ENCODE measurements around the gene TP53BP2. TPM values are rescaled to one million over a fixed set of nuclear protein-coding genes. Genes with fewer than 3 reads are reported as not detected.

The TP53BP2 gene
- total and polyA plus RNA-seq, 5 donors = 9.8 to 29.7 (median 29.5) TPM

GRCh38 chr1:223774134-223774814 is 71.5 kb downstream of the TP53BP2 start:
- 87% methylated on average over 6 of the region's 6 CpGs for WGBS
- Histone ChIP-seq H3K4me3 (ENCODE audit: low read length) (no peak overlapping the region), H3K27me3 (ENCODE audit: control insufficient read depth, insufficient read depth) (no peaks in the 10 kb centered on the region), H3K9me3 (ENCODE audit: control insufficient read depth, low read length) (no peaks in the 10 kb centered on the region), H3K27ac (ENCODE audit: low read length) (no peak overlapping the region), H3K4me1 (ENCODE audit: control insufficient read depth, insufficient read depth, low read length) (peaks cover 14% of the 10 kb centered on the region)
- DNase-seq (no peak), ATAC-seq (no peak)
- intact Hi-C loops (cut with DNase I) = no loop called here

GRCh38 chr1:223772771-223773160 is 73.0 kb downstream of the TP53BP2 start:
- H3K27me3 ChIP-seq (ENCODE audit: control insufficient read depth, insufficient read depth) = no peaks in the 10 kb centered on the region
- intact Hi-C loops (cut with DNase I) = no loop called here
- peaks cover 14% of the 10 kb centered on the region for H3K4me1 ChIP-seq (ENCODE audit: control insufficient read depth, insufficient read depth, low read length)
- WGBS = 69% methylated on average over 5 of the region's 5 CpGs
- ATAC-seq (no peak), DNase-seq (no peak)
- H3K27ac ChIP-seq (ENCODE audit: low read length) = peak overlapping the region; percentile 11
- no peaks in the 10 kb centered on the region for H3K9me3 ChIP-seq (ENCODE audit: control insufficient read depth, low read length)
- no peak overlapping the region for H3K4me3 ChIP-seq (ENCODE audit: low read length)

- H3K27me3 ChIP-seq (ENCODE audit: control insufficient read depth, insufficient read depth) = no peaks in the 10 kb centered on the region
- DNase-seq = peak; percentile 78 to 90 (median 79)
- no peaks in the 10 kb centered on the region for H3K9me3 ChIP-seq (ENCODE audit: control insufficient read depth, low read length)
- peak overlapping the region; percentile 71 for H3K27ac ChIP-seq (ENCODE audit: low read length)
- no peak overlapping the region for H3K4me3 ChIP-seq (ENCODE audit: low read length)
- intact Hi-C loops (cut with DNase I) = no loop called here
- 22% methylated on average over 16 of the region's 16 CpGs for WGBS
- ATAC-seq = peak; percentile 91 to 93
- H3K4me1 ChIP-seq (ENCODE audit: control insufficient read depth, insufficient read depth, low read length) = peaks cover 14% of the 10 kb centered on the region
These were observed 73.7 kb downstream of the TP53BP2 start for GRCh38 chr1:223771814-223772770.

- Histone ChIP-seq H3K9me3 (ENCODE audit: control insufficient read depth, low read length) (no peaks in the 10 kb centered on the region), H3K4me1 (ENCODE audit: control insufficient read depth, insufficient read depth, low read length) (peaks cover 13% of the 10 kb centered on the region), H3K4me3 (ENCODE audit: low read length) (no peak overlapping the region), H3K27me3 (ENCODE audit: control insufficient read depth, insufficient read depth) (no peaks in the 10 kb centered on the region), H3K27ac (ENCODE audit: low read length) (peak overlapping the region; percentile 71)
- intact Hi-C loops (cut with DNase I) = no loop called here
- 59% methylated on average over 2 of the region's 2 CpGs for WGBS
- ATAC-seq (no peak), DNase-seq (no peak)
These were observed 74.3 kb downstream of the TP53BP2 start for GRCh38 chr1:223771469-223771813.

- Histone ChIP-seq H3K4me1 (ENCODE audit: control insufficient read depth, insufficient read depth, low read length) (peaks cover 10% of the 10 kb centered on the region), H3K9me3 (ENCODE audit: control insufficient read depth, low read length) (no peaks in the 10 kb centered on the region), H3K27me3 (ENCODE audit: control insufficient read depth, insufficient read depth) (no peaks in the 10 kb centered on the region), H3K27ac (ENCODE audit: low read length) (peak overlapping the region; percentile 71), H3K4me3 (ENCODE audit: low read length) (no peak overlapping the region)
- ATAC-seq (peak in 1 of 2 donors; percentile 4), DNase-seq (no peak)
- intact Hi-C loops (cut with DNase I) = no loop called here
- WGBS = 88% methylated on average over 9 of the region's 9 CpGs
These were observed 75.0 kb downstream of the TP53BP2 start for GRCh38 chr1:223770621-223771315.

GRCh38 chr1:223765719-223766340 is 79.9 kb downstream of the TP53BP2 start:
- 75% methylated on average over 7 of the region's 7 CpGs for WGBS
- H3K4me3 ChIP-seq (ENCODE audit: low read length) = no peak overlapping the region
- ATAC-seq (no peak), DNase-seq (no peak)
- peaks cover 3% of the 10 kb centered on the region for H3K4me1 ChIP-seq (ENCODE audit: control insufficient read depth, insufficient read depth, low read length)
- H3K9me3 ChIP-seq (ENCODE audit: control insufficient read depth, low read length) = no peaks in the 10 kb centered on the region
- H3K27ac ChIP-seq (ENCODE audit: low read length) = peak overlapping the region; percentile 70
- no peaks in the 10 kb centered on the region for H3K27me3 ChIP-seq (ENCODE audit: control insufficient read depth, insufficient read depth)
- intact Hi-C loops (cut with DNase I) = no loop called here

GRCh38 chr1:223765036-223765718 is 80.6 kb downstream of the TP53BP2 start:
- H3K9me3 ChIP-seq (ENCODE audit: control insufficient read depth, low read length) = no peaks in the 10 kb centered on the region
- WGBS = 58% methylated on average over 9 of the region's 9 CpGs
- DNase-seq = peak; percentile 67 to 89 (median 85)

GRCh38 chr1:223763881-223764280 is 81.9 kb downstream of the TP53BP2 start:
- Histone ChIP-seq H3K4me1 (ENCODE audit: control insufficient read depth, insufficient read depth, low read length) (no peaks in the 10 kb centered on the region), H3K27me3 (ENCODE audit: control insufficient read depth, insufficient read depth) (no peaks in the 10 kb centered on the region), H3K4me3 (ENCODE audit: low read length) (no peak overlapping the region), H3K9me3 (ENCODE audit: control insufficient read depth, low read length) (no peaks in the 10 kb centered on the region), H3K27ac (ENCODE audit: low read length) (no peak overlapping the region)
- intact Hi-C loops (cut with DNase I) = no loop called here
- ATAC-seq = no peak
- no peak for DNase-seq
- WGBS = 95% methylated on average over 5 of the region's 5 CpGs

More at GRCh38 chr1:223765036-223765718, 80.6 kb downstream of the TP53BP2 start:
- ATAC-seq = peak; percentile 92 to 93
- no peaks in the 10 kb centered on the region for H3K4me1 ChIP-seq (ENCODE audit: control insufficient read depth, insufficient read depth, low read length)
- intact Hi-C loops (cut with DNase I) = no loop called here
- no peaks in the 10 kb centered on the region for H3K27me3 ChIP-seq (ENCODE audit: control insufficient read depth, insufficient read depth)
- H3K27ac ChIP-seq (ENCODE audit: low read length) = peak overlapping the region; percentile 70
- no peak overlapping the region for H3K4me3 ChIP-seq (ENCODE audit: low read length)

- Histone ChIP-seq H3K27me3 (ENCODE audit: control insufficient read depth, insufficient read depth) (no peaks in the 10 kb centered on the region), H3K27ac (ENCODE audit: low read length) (no peak overlapping the region), H3K4me3 (ENCODE audit: low read length) (no peak overlapping the region), H3K4me1 (ENCODE audit: control insufficient read depth, insufficient read depth, low read length) (no peaks in the 10 kb centered on the region), H3K9me3 (ENCODE audit: control insufficient read depth, low read length) (no peaks in the 10 kb centered on the region)
- WGBS = 97% methylated on average over 5 of the region's 5 CpGs
- DNase-seq (no peak), ATAC-seq (no peak)
- intact Hi-C loops (cut with DNase I) = no loop called here
These were observed 82.5 kb downstream of the TP53BP2 start for GRCh38 chr1:223763251-223763650.

- Histone ChIP-seq H3K27ac (ENCODE audit: low read length) (no peak overlapping the region), H3K4me1 (ENCODE audit: control insufficient read depth, insufficient read depth, low read length) (no peaks in the 10 kb centered on the region), H3K27me3 (ENCODE audit: control insufficient read depth, insufficient read depth) (no peaks in the 10 kb centered on the region), H3K9me3 (ENCODE audit: control insufficient read depth, low read length) (no peaks in the 10 kb centered on the region), H3K4me3 (ENCODE audit: low read length) (no peak overlapping the region)
- no peak for ATAC-seq
- 55% methylated on average over 7 of the region's 7 CpGs for WGBS
- intact Hi-C loops (cut with DNase I) = no loop called here
- DNase-seq = no peak
These were observed 84.3 kb downstream of the TP53BP2 start for GRCh38 chr1:223761411-223761810.

Measured in right cardiac atrium (tissue), 5 donors.